Colonic mucosa (tissue), 4 donors: ENCODE results near the gene AMIGO2. TPM values are rescaled to one million over a fixed set of nuclear protein-coding genes. Genes with fewer than 3 reads are reported as not detected.

Experiments used
- DNase-seq: peaks from one replicate; pipeline ENCODE4 v3.0.0-alpha.2; 2020
- H3K27ac ChIP-seq: fragments of 200-600 bp; one replicate; pipeline ENCODE4 v1.8.0; 2021
- H3K27me3 ChIP-seq: fragments of 200-600 bp; one replicate; pipeline ENCODE4 v1.8.0; 2021
- H3K36me3 ChIP-seq: fragments of 200-600 bp; one replicate; pipeline ENCODE4 v1.8.0; 2021
- H3K4me1 ChIP-seq: fragments of 200-600 bp; one replicate; pipeline ENCODE4 v1.8.0; 2021; ENCODE audit warnings: mild to moderate bottlenecking
- H3K4me3 ChIP-seq: fragments of 200-600 bp; one replicate; pipeline ENCODE4 v1.8.0; 2021
- H3K9ac ChIP-seq, 2 donors: one replicate each; pipeline ENCODE4 v1.7.0; 2013; ENCODE audit warnings: control low read depth in 2 of 2, low read depth in 2 of 2, low read length in 2 of 2
- H3K9me3 ChIP-seq: fragments of 200-600 bp; one replicate; pipeline ENCODE4 v1.8.0; 2021
- CTCF ChIP-seq: fragments of 200-600 bp; IDR thresholded peaks from one replicate; pipeline ENCODE4 v1.8.0; 2022; ENCODE audit warnings: antibody characterized with exemption, mild to moderate bottlenecking
- intact Hi-C: fragments of 100-400 bp; cut with DNase I; formaldehyde crosslinking; loops from one replicate; pipeline ENCODE4 v1.14.1; 2022
- total RNA-seq, 2 donors: library from RNA; stranded (reverse); fragmentation: NEBNext Ultra II Directional in 1 of 2; extraction: Animal tissue kit (Norgen Biotek cat#: 25700) in 1 of 2; gene quantifications; one replicate each; pipeline ENCODE4 v1.2.1, GENCODE V29; 2021
- donor health status: healthy.
- donor health status: DM: no; HTN: no; CAD: no.
- donor health status: DM: no; HTN: no; CAD: no.

AMIGO2 gene
- total RNA-seq, 2 donors from 2014 or later: 2.0 to 11.1 TPM

GRCh38 chr12:47073951-47074350 is 5.8 kb downstream of the AMIGO2 start:
- Histone ChIP-seq H3K9me3 (no peaks in the 10 kb centered on the region), H3K27ac (no peak overlapping the region), H3K4me3 (no peak overlapping the region), H3K27me3 (peaks cover 9% of the 10 kb centered on the region), H3K9ac (no peak overlapping the region), H3K36me3 (no peaks in the 10 kb centered on the region), H3K4me1 (no peaks in the 10 kb centered on the region)
- no peak for TF ChIP-seq CTCF
- intact Hi-C loops: loop anchor here (10.0 kb wide), 1 partner anchor 151 kb away; no protein-coding TSS in a partner anchor
- DNase-seq: no peak

GRCh38 chr12:47071241-47071852 is 8.4 kb downstream of the AMIGO2 start:
- H3K4me3 ChIP-seq: no peak overlapping the region
- no peaks in the 10 kb centered on the region for H3K36me3 ChIP-seq
- H3K9me3 ChIP-seq: no peaks in the 10 kb centered on the region
- H3K27me3 ChIP-seq: no peaks in the 10 kb centered on the region
- no peak overlapping the region for H3K27ac ChIP-seq
- no peak for TF ChIP-seq CTCF
- no peak overlapping the region for H3K9ac ChIP-seq
- intact Hi-C loops: loop anchor here (10.0 kb wide), 1 partner anchor 153 kb away; no protein-coding TSS in a partner anchor
- no peaks in the 10 kb centered on the region for H3K4me1 ChIP-seq
- DNase-seq: no peak

GRCh38 chr12:47070310-47070709 is 9.4 kb downstream of the AMIGO2 start:
- intact Hi-C loops: loop anchor here (10.0 kb wide), 1 partner anchor 154 kb away; no protein-coding TSS in a partner anchor
- H3K9me3 ChIP-seq: no peaks in the 10 kb centered on the region

GRCh38 chr12:47068539-47068938 is 11.2 kb downstream of the AMIGO2 start:
- H3K9me3 ChIP-seq: no peaks in the 10 kb centered on the region
- no peaks in the 10 kb centered on the region for H3K36me3 ChIP-seq
- no peaks in the 10 kb centered on the region for H3K27me3 ChIP-seq
- intact Hi-C loops: no loop called here
- no peak overlapping the region for H3K4me3 ChIP-seq
- no peak for TF ChIP-seq CTCF
- DNase-seq: no peak
- no peaks in the 10 kb centered on the region for H3K4me1 ChIP-seq
- H3K9ac ChIP-seq: no peak overlapping the region
- H3K27ac ChIP-seq: no peak overlapping the region

More at GRCh38 chr12:47070310-47070709, 9.4 kb downstream of the AMIGO2 start:
- Histone ChIP-seq H3K36me3 (no peaks in the 10 kb centered on the region), H3K27ac (no peak overlapping the region), H3K4me3 (no peak overlapping the region), H3K9ac (no peak overlapping the region), H3K4me1 (no peaks in the 10 kb centered on the region), H3K27me3 (no peaks in the 10 kb centered on the region)
- DNase-seq: no peak
- TF ChIP-seq CTCF: no peak

- Histone ChIP-seq H3K27me3 (no peaks in the 10 kb centered on the region), H3K36me3 (no peaks in the 10 kb centered on the region), H3K9me3 (no peaks in the 10 kb centered on the region), H3K4me1 (no peaks in the 10 kb centered on the region), H3K27ac (no peak overlapping the region), H3K9ac (no peak overlapping the region), H3K4me3 (no peak overlapping the region)
- TF ChIP-seq CTCF: no peak
- intact Hi-C loops: no loop called here
- no peak for DNase-seq
Observed at GRCh38 chr12:47067771-47068431, 11.9 kb downstream of the AMIGO2 start.
